ENCODE measurements around the gene VCAM1. TPM values are rescaled to one million over a fixed set of nuclear protein-coding genes. Genes with fewer than 3 reads are reported as not detected.
A peak's percentile ranks its signal among the peaks of the same experiment; 100 is the strongest.

VCAM1 gene
- total RNA-seq, 4 donors from 2014 or later: 1.1 to 3.8 (median 2.8) TPM; not detected in 1

DNA sequence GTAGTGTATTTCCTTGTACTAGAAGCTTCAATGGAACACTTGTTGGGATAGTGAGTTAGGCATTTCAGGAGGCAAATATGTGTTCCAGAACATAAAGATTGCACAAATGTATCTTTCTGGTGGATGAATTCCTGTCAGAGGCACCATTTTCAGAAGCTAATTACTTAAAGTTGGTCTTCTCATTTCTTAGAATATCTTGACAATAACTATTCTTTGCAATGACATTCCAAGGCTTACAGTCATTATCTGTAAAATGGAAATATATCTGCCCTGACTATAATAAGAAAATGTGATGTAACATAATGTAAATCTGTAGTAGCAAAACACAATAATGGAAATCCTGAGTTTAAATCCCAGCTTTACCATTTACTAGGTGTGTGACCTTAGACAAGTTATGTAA, 2.7 kb downstream of the VCAM1 start:
- intact Hi-C loops (cut with DNase I): no loop called here
- H3K36me3 ChIP-seq: no peaks in the 10 kb centered on the region
- peak overlapping the region in 2 of 4 donors; percentile 27 to 54 for H3K4me3 ChIP-seq
- no peaks in the 10 kb centered on the region for H3K27me3 ChIP-seq
- no peak overlapping the region for H3K27ac ChIP-seq
- H3K4me1 ChIP-seq: peaks cover 0 to 4% (median 0%) of the 10 kb centered on the region in 3 donors
- TF ChIP-seq POLR2A (IDR thresholded peaks at IDR 0.05): no peak
- TF ChIP-seq, protein P1, sequence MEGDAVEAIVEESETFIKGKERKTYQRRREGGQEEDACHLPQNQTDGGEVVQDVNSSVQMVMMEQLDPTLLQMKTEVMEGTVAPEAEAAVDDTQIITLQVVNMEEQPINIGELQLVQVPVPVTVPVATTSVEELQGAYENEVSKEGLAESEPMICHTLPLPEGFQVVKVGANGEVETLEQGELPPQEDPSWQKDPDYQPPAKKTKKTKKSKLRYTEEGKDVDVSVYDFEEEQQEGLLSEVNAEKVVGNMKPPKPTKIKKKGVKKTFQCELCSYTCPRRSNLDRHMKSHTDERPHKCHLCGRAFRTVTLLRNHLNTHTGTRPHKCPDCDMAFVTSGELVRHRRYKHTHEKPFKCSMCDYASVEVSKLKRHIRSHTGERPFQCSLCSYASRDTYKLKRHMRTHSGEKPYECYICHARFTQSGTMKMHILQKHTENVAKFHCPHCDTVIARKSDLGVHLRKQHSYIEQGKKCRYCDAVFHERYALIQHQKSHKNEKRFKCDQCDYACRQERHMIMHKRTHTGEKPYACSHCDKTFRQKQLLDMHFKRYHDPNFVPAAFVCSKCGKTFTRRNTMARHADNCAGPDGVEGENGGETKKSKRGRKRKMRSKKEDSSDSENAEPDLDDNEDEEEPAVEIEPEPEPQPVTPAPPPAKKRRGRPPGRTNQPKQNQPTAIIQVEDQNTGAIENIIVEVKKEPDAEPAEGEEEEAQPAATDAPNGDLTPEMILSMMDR (IDR thresholded peaks at IDR 0.05): no peak
- no peak for DNase-seq
- no peaks in the 10 kb centered on the region for H3K9me3 ChIP-seq

DNA sequence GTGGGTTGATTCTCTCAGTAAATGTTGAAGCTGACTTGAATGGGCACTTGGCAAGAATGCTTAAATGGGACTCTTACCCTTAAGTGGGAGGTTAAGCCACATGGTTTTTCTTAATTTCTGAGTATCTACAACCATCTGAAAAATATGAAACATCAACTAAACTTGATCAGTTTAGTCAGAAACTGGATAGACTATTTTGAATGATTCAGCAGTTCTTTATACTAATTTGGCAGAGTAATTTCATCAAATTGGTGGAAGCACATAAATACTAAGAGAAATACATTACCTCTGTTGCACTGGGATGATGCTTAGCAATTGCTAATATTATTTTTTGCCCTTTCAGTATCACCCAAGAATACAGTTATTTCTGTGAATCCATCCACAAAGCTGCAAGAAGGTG, 4.7 kb downstream of the VCAM1 start:
- no peak for DNase-seq
- Histone ChIP-seq H3K4me1 (no peaks in the 10 kb centered on the region), H3K27me3 (no peaks in the 10 kb centered on the region), H3K27ac (no peak overlapping the region), H3K4me3 (no peak overlapping the region), H3K36me3 (no peaks in the 10 kb centered on the region), H3K9me3 (no peaks in the 10 kb centered on the region)
- TF ChIP-seq, protein P1 (IDR thresholded peaks at IDR 0.05): no peak
- no peak for TF ChIP-seq POLR2A (IDR thresholded peaks at IDR 0.05)
- intact Hi-C loops (cut with DNase I): no loop called here

- Histone ChIP-seq H3K4me3 (no peak overlapping the region), H3K27ac (no peak overlapping the region), H3K27me3 (no peaks in the 10 kb centered on the region), H3K4me1 (peaks cover 0 to 2% (median under 1%) of the 10 kb centered on the region in 3 donors), H3K36me3 (no peaks in the 10 kb centered on the region), H3K9me3 (no peaks in the 10 kb centered on the region)
- DNase-seq: no peak
- TF ChIP-seq, protein P1 (IDR thresholded peaks at IDR 0.05): no peak
- no peak for TF ChIP-seq POLR2A (IDR thresholded peaks at IDR 0.05)
- intact Hi-C loops (cut with DNase I): no loop called here
- 78 to 80% methylated on average over 1 of the region's 1 CpG for WGBS, 2 donors
Measured at GRCh38 chr1:100730130-100730529, 10.6 kb downstream of the VCAM1 start.

DNA sequence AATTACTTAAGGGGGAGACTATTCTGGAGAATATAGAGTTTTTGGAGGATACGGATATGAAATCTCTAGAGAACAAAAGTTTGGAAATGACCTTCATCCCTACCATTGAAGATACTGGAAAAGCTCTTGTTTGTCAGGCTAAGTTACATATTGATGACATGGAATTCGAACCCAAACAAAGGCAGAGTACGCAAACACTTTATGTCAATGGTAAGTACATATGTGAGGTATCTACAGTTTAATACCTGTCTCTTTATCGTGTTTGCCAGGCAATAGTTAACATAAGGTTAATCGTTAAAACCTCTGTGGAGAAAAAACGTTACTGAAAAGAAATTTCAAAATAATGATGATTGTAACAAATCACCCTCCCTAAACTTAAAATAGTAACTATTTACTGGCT, 11.8 kb downstream of the VCAM1 start:
- H3K27ac ChIP-seq: no peak overlapping the region
- H3K27me3 ChIP-seq: no peaks in the 10 kb centered on the region
- H3K4me1 ChIP-seq: peaks cover 0 to 14% (median 4%) of the 10 kb centered on the region in 3 donors
- H3K9me3 ChIP-seq: no peaks in the 10 kb centered on the region
- WGBS, 2 donors: 72 to 80% methylated on average over 6 of the region's 6 CpGs
- no peaks in the 10 kb centered on the region for H3K36me3 ChIP-seq
- H3K4me3 ChIP-seq: no peak overlapping the region
- TF ChIP-seq POLR2A (IDR thresholded peaks at IDR 0.05): no peak
- TF ChIP-seq, protein P1 (IDR thresholded peaks at IDR 0.05): no peak
- no peak for DNase-seq
- intact Hi-C loops (cut with DNase I): no loop called here

DNA sequence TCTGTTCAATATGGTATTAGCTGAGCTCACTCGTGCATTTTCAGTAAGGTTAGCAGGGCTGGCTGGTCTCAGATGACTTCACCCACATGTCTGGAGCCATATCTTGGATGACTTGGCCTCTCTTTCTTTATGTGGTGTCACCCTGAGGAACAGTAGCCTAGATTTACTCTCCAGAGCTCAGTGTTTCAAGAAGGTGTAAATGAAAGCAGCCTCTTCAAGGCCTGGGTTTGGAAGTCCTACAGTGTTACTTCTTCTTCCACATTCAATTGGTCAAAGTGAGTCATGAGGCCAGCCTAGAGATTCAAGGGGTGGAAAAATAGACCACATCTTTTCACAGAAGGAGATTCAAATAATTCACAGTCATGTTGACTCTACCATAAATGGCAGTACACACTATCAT, 12.2 kb downstream of the VCAM1 start:
- H3K4me1 ChIP-seq: peaks cover 0 to 18% (median 4%) of the 10 kb centered on the region in 3 donors
- no peaks in the 10 kb centered on the region for H3K27me3 ChIP-seq
- intact Hi-C loops (cut with DNase I): no loop called here
- H3K27ac ChIP-seq: no peak overlapping the region
- no peak for DNase-seq
- TF ChIP-seq POLR2A (IDR thresholded peaks at IDR 0.05): no peak
- TF ChIP-seq, protein P1 (IDR thresholded peaks at IDR 0.05): no peak
- H3K9me3 ChIP-seq: no peaks in the 10 kb centered on the region
- WGBS, 2 donors: 57 to 82% methylated on average over 1 of the region's 1 CpG
- H3K4me3 ChIP-seq: no peak overlapping the region
- H3K36me3 ChIP-seq: no peaks in the 10 kb centered on the region

Data from esophagus squamous epithelium (tissue), 5 donors.